GM12878 (cell line): ENCODE data around the gene PCCA. TPM values are rescaled to one million over a fixed set of nuclear protein-coding genes. Genes with fewer than 3 reads are reported as not detected.

Source experiments
- ATAC-seq: fragments of 200-7000 bp; cut with Tn5 transposase; 3 replicates; pipeline ENCODE4 v1.9.1; 2020; ENCODE audit warnings: mild to moderate bottlenecking, moderate library complexity
- BruUV-seq: library from RNA; stranded (reverse); fragments of 400-500 nt; replicated peaks from 2 replicates; lab custom pipeline; 2021; lab: Mats Ljungman, UMichigan
- CTCF ChIA-PET: fragments of 300-600 bp; sonication (Branson Sonifier 250); formaldehyde crosslinking; extraction: SDS; loops from one replicate; lab custom pipeline; 2021; ENCODE audit warnings: inconsistent platforms; lab: Yijun Ruan, JAX
- POLR2A ChIA-PET: fragments of 350-600 bp; formaldehyde crosslinking; extraction: SDS; loops from one replicate; lab custom pipeline; 2021; ENCODE audit warnings: inconsistent platforms; lab: Charles Lee
- RAD21 ChIA-PET: fragments of 300-600 bp; sonication (Branson Sonifier 250); formaldehyde crosslinking; loops from one replicate; lab custom pipeline; 2023; ENCODE audit warnings: antibody characterized with exemption; ENCODE audit not compliant: unreplicated experiment; lab: Charles Lee
- SMC1A ChIA-PET: fragments of 300-600 bp; sonication (Branson Sonifier 250); formaldehyde crosslinking; loops from one replicate; lab custom pipeline; 2023; ENCODE audit not compliant: unreplicated experiment, uncharacterized antibody; lab: Charles Lee
- DNase-seq: peaks from one replicate; pipeline ENCODE4 v3.0.0-alpha.2; 2011; ENCODE audit warnings: low read depth, low spot score
- FAIRE-seq: peaks from 3 replicates; lab custom pipeline; 2011; peaks lifted over from hg19 to GRCh38; lab: Jason Lieb, UNC
- H2AFZ ChIP-seq: 2 replicates; pipeline ENCODE4 v1.6.0; 2011; ENCODE audit warnings: low read depth, low read length, control low read depth; ENCODE audit not compliant: control insufficient read depth
- H3K27ac ChIP-seq: 2 replicates; pipeline ENCODE4 v1.5.1; 2011; ENCODE audit warnings: control low read depth; ENCODE audit not compliant: control insufficient read depth, insufficient read depth
- H3K27me3 ChIP-seq, 2 experiments: replicated peaks in 1 of 2; 2 replicates each; pipeline versions ENCODE4 v1.6.0 to v1.6.1; 2011; ENCODE audit warnings: low read length in 1 of 2; ENCODE audit not compliant: control insufficient read depth in 2 of 2, insufficient read depth in 2 of 2
- H3K36me3 ChIP-seq, 2 experiments: 2 replicates each; pipeline ENCODE4 v1.5.1; 2011; ENCODE audit warnings: low read length in 1 of 2; ENCODE audit not compliant: control insufficient read depth in 2 of 2, insufficient read depth in 2 of 2
- H3K4me1 ChIP-seq: 2 replicates; pipeline ENCODE4 v1.6.1; 2011; ENCODE audit warnings: mild to moderate bottlenecking, low read length, moderate library complexity, mixed read lengths; ENCODE audit not compliant: control insufficient read depth, insufficient read depth
- H3K4me2 ChIP-seq: 2 replicates; pipeline ENCODE4 v1.6.0; 2011; ENCODE audit warnings: control low read depth; ENCODE audit not compliant: control insufficient read depth, insufficient read depth
- H3K4me3 ChIP-seq: fragments of 200-600 bp; sonication (generic); 2 replicates; pipeline ENCODE4 v1.5.1; 2016
- H3K79me2 ChIP-seq: 2 replicates; pipeline ENCODE4 v1.6.0; 2011; ENCODE audit warnings: low read length; ENCODE audit not compliant: control insufficient read depth, insufficient read depth
- H3K9ac ChIP-seq: 2 replicates; pipeline ENCODE4 v1.8.0; 2011; ENCODE audit warnings: low read length, control low read depth, mixed read lengths; ENCODE audit not compliant: control insufficient read depth, insufficient read depth
- H3K9me3 ChIP-seq: replicated peaks from 3 replicates; pipeline ENCODE4 v1.5.1; 2011; ENCODE audit warnings: mild to moderate bottlenecking, low read length; ENCODE audit not compliant: control insufficient read depth, insufficient read depth
- H4K20me1 ChIP-seq: 2 replicates; pipeline ENCODE4 v1.6.0; 2011; ENCODE audit not compliant: control insufficient read depth, insufficient read depth
- CBX3 ChIP-seq: fragments of 200-600 bp; sonication (generic); IDR thresholded peaks from 2 replicates; pipeline ENCODE4 v1.6.1; 2016; ENCODE audit warnings: low read depth, borderline replicate concordance
- MEF2A ChIP-seq: IDR thresholded peaks from 2 replicates; pipeline ENCODE4 v1.6.1; 2011; ENCODE audit warnings: low read depth, mild to moderate bottlenecking, low read length, moderate library complexity; ENCODE audit not compliant: insufficient read depth
- RUNX3 ChIP-seq: IDR thresholded peaks from 2 replicates; pipeline ENCODE4 v1.6.1; 2012; ENCODE audit warnings: low read length, inconsistent platforms
- ZSCAN29 ChIP-seq: fragments of 450-650 bp; IDR thresholded peaks from 2 replicates; pipeline ENCODE4 v1.6.1; 2017; ENCODE audit warnings: mild to moderate bottlenecking, moderate library complexity
- WGBS: methylation state at CpG from one replicate; pipeline ENCODE4 v1.1.6; 2016; ENCODE audit warnings: low lambda C conversion rate; ENCODE audit not compliant: insufficient replicate concordance, insufficient coverage; ENCODE audit errors: missing lambda C conversion rate; 5-methylcytosine and 5-hydroxymethylcytosine counted together
- in situ Hi-C: fragments of 300-500 bp; cut with MboI; formaldehyde crosslinking; loops from 9 replicates; pipeline ENCODE4 v1.14.3; 2018; ENCODE audit warnings: mixed read lengths
- intact Hi-C: fragments of 100-400 bp; cut with micrococcal nuclease; formaldehyde crosslinking; loops from one replicate; pipeline ENCODE4 v1.14.2; 2022; ENCODE audit not compliant: unreplicated experiment
- polyA plus RNA-seq, 11 experiments: library from polyadenylated mRNA; depleted of rRNA in 4 of 11; unstranded in 6 of 11; stranded (reverse) in 5 of 11; fragments of >200 nt; fragmentation: Nextera tagmentation in 4 of 11; fragmentation: Illumina TruSeq in 1 of 11; extraction: Ambion mirVana in 4 of 11; extraction: Trizol in 1 of 11; gene quantifications; 1 replicate in 1 of 11; 2 replicates in 10 of 11; pipeline versions ENCODE4 v1.2.1 to v1.2.3, GENCODE V29; 2011 to 2016; ENCODE audit warnings: inconsistent platforms in 2 of 11, missing spikeins in 2 of 11, low read depth in 1 of 11
- total RNA-seq, 4 experiments: library from RNA; depleted of rRNA in 3 of 4; stranded (reverse); fragments of >200 nt in 3 of 4; fragmentation: Illumina TruSeq in 1 of 4; extraction: Trizol in 1 of 4; gene quantifications; 2 replicates each; pipeline versions ENCODE4 v1.2.1 to v1.2.3, GENCODE V29; 2013 to 2021

The PCCA gene
- total and polyA plus RNA-seq, 10 of the 15 experiments (the other 5 are each of a cell fraction or from before 2014, with no cell fraction given): 5.9 to 18.2 (median 12.4) TPM

- intact Hi-C loops (no loop called here), in situ Hi-C loops (no loop called here)
- Histone ChIP-seq H3K27me3 (no peaks in the 10 kb centered on the region), H3K79me2 (no peaks in the 10 kb centered on the region), H3K9me3 (no peaks in the 10 kb centered on the region), H2AFZ (no peak overlapping the region), H3K4me3 (no peak overlapping the region), H3K36me3 (peaks cover 0 to 7% of the 10 kb centered on the region in 2 experiments; a peak in 2 of 4 replicates), H3K4me1 (peaks cover 6% of the 10 kb centered on the region), H3K9ac (no peak overlapping the region), H3K4me2 (no peak overlapping the region), H4K20me1 (no peaks in the 10 kb centered on the region)
- no peak for DNase-seq
- ATAC-seq: no peak
- FAIRE-seq: no peak
- 4% methylated on average over 2 of the region's 2 CpGs for WGBS
- RAD21 ChIA-PET: no interaction called here
- POLR2A ChIA-PET: interaction anchor here (0.6 kb wide), 1 partner anchor 16 kb away, joined by 6 read pairs; no protein-coding TSS in a partner anchor
- CTCF ChIA-PET: no interaction called here
- SMC1A ChIA-PET: interaction anchor here (1.3 kb wide), 1 partner anchor 13 kb away, joined by 4 read pairs; no protein-coding TSS in a partner anchor
- no TSS peak for BruUV-seq
- TF ChIP-seq CBX3 (no peak), RUNX3 (peak; percentile 33; the same call in 1 of the 2 replicates), MEF2A (0 out of 2 replicates have a peak, but pooled peaks have one; percentile 36)
- TF ChIP-seq, all 136 proteins: peak for 2
- no peak overlapping the region for H3K27ac ChIP-seq
Observed at GRCh38 chr13:100106005-100106404, 17.1 kb downstream of the PCCA start.

GRCh38 chr13:100106705-100107104 is 17.8 kb downstream of the PCCA start:
- ChIA-PET RAD21 (no interaction called here), SMC1A (interaction anchor here (0.9 to 1.3 kb wide), 2 partner anchors 13 to 17 kb away, joined by 3 to 4 read pairs; partner anchors contain the start of gene PCCA), POLR2A (no interaction called here), CTCF (interaction anchor here (1.5 kb wide), 1 partner anchor 9 kb away, joined by 5 read pairs; no protein-coding TSS in a partner anchor)
- Histone ChIP-seq H3K79me2 (no peaks in the 10 kb centered on the region), H3K27ac (no peak overlapping the region), H3K4me1 (peaks cover 6% of the 10 kb centered on the region), H3K36me3 (peaks cover 0 to 7% of the 10 kb centered on the region in 2 experiments; a peak in 2 of 4 replicates), H3K27me3 (no peaks in the 10 kb centered on the region), H3K4me2 (no peak overlapping the region), H4K20me1 (no peaks in the 10 kb centered on the region), H3K9me3 (no peaks in the 10 kb centered on the region), H3K4me3 (no peak overlapping the region), H3K9ac (no peak overlapping the region), H2AFZ (no peak overlapping the region)
- in situ Hi-C loops: no loop called here
- 97% methylated on average over 4 of the region's 4 CpGs for WGBS
- DNase-seq: no peak
- ATAC-seq: no peak
- FAIRE-seq: no peak
- TF ChIP-seq ZSCAN29: no peak
- BruUV-seq: no TSS peak
- intact Hi-C loops: no loop called here
